Activated B cell treated with CpG ODN at 0.5 μM for 24 hours (primary cell): Measurements from ENCODE around the gene SLC30A1. TPM values are rescaled to one million over a fixed set of nuclear protein-coding genes. Genes with fewer than 3 reads are reported as not detected.
A peak's percentile ranks its signal among the peaks of the same experiment; 100 is the strongest.
"Not testable (repeated sequence)": the region's sequence is repeated elsewhere in the genome, so short reads cannot be mapped to it uniquely, and the experiment has no call there.

Source experiments
- ATAC-seq: fragments of 200-7000 bp; cut with Tn5 transposase; one replicate; pipeline ENCODE4 v1.10.0; 2021; ENCODE audit warnings: low read depth, mild to moderate bottlenecking, moderate library complexity
- CTCF ChIA-PET: fragments of 350-600 bp; sonication (Branson Sonifier 250); formaldehyde crosslinking; loops from one replicate; lab custom pipeline; 2021; ENCODE audit warnings: antibody characterized with exemption; lab: Charles Lee
- POLR2A ChIA-PET: fragments of 350-600 bp; sonication (Branson Sonifier 250); formaldehyde crosslinking; loops from one replicate; lab custom pipeline; 2021; ENCODE audit warnings: antibody characterized with exemption; lab: Charles Lee
- DNase-seq: peaks from one replicate; pipeline ENCODE4 v3.0.0; 2022
- H3K27ac Mint-ChIP-seq: one replicate; pipeline ENCODE4 v1.8.0; 2020; ENCODE audit warnings: mixed read lengths
- H3K27me3 Mint-ChIP-seq: one replicate; pipeline ENCODE4 v1.8.0; 2021; ENCODE audit warnings: mixed read lengths
- H3K36me3 Mint-ChIP-seq: one replicate; pipeline ENCODE4 v1.8.0; 2021; ENCODE audit warnings: low read depth, mixed read lengths
- H3K4me1 Mint-ChIP-seq: one replicate; pipeline ENCODE4 v1.8.0; 2021; ENCODE audit warnings: mixed read lengths
- H3K4me3 Mint-ChIP-seq: one replicate; pipeline ENCODE4 v1.8.0; 2020; ENCODE audit warnings: mild to moderate bottlenecking, mixed read lengths
- H3K9me3 Mint-ChIP-seq: one replicate; pipeline ENCODE4 v1.8.0; 2020; ENCODE audit warnings: mixed read lengths
- intact Hi-C: fragments of 100-400 bp; cut with micrococcal nuclease; formaldehyde crosslinking; loops from one replicate; pipeline ENCODE4 v1.15.1; 2024
- total RNA-seq: library from RNA; stranded (reverse); gene quantifications from 2 replicates; pipeline ENCODE4 v1.2.3, GENCODE V29; 2022
- TF ChIP-seq, protein P1 (sequence below): fragments of 200-600 bp; IDR thresholded peaks from one replicate; pipeline ENCODE4 v1.8.0; 2022; ENCODE audit warnings: antibody characterized with exemption, mild to moderate bottlenecking

The SLC30A1 gene, protein sequence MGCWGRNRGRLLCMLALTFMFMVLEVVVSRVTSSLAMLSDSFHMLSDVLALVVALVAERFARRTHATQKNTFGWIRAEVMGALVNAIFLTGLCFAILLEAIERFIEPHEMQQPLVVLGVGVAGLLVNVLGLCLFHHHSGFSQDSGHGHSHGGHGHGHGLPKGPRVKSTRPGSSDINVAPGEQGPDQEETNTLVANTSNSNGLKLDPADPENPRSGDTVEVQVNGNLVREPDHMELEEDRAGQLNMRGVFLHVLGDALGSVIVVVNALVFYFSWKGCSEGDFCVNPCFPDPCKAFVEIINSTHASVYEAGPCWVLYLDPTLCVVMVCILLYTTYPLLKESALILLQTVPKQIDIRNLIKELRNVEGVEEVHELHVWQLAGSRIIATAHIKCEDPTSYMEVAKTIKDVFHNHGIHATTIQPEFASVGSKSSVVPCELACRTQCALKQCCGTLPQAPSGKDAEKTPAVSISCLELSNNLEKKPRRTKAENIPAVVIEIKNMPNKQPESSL
- 14.2 and 15.6 TPM in 2 replicates for total RNA-seq

- H3K27ac Mint-ChIP-seq = peak within 1 kb of the TSS; percentile 89
Measured at GRCh38 chr1:211578640-211579439, at the start of gene SLC30A1. SLC30A1 (minus strand) TSS chr1:211579161; CDS start chr1:211578612, 549 bp downstream.

DNA sequence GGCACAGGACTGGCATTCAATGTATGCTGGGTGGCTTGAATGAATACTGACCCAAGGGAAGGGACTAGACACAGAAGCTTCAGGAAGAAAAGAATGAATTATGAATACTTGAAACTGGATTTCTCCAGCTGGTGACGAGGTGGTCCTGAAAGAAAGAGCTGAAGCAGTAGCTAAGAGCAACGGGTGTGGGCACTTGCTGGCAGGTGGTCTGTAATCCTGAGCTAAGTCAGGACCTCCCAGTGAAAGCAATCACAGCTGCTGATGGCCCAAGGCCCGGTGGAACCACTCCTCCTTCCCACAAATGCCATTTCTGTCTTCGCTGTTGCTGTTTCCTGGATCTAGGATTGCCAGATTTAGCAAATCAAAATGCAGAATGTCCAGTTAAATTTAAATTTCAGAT is 49.5 kb upstream of the SLC30A1 start:
- ChIA-PET CTCF (interaction anchor here (1.4 kb wide), 1 partner anchor 27 kb away, joined by 4 read pairs; no protein-coding TSS in a partner anchor), POLR2A (no interaction called here)
- intact Hi-C loops = no loop called here
- Mint-ChIP-seq H3K9me3 (no peaks in the 10 kb centered on the region), H3K36me3 (no peaks in the 10 kb centered on the region), H3K27me3 (peaks cover 11% of the 10 kb centered on the region), H3K4me3 (no peak overlapping the region), H3K4me1 (no peaks in the 10 kb centered on the region), H3K27ac (no peak overlapping the region)
- ATAC-seq (no peak), DNase-seq (no peak)
- TF ChIP-seq, protein P1, sequence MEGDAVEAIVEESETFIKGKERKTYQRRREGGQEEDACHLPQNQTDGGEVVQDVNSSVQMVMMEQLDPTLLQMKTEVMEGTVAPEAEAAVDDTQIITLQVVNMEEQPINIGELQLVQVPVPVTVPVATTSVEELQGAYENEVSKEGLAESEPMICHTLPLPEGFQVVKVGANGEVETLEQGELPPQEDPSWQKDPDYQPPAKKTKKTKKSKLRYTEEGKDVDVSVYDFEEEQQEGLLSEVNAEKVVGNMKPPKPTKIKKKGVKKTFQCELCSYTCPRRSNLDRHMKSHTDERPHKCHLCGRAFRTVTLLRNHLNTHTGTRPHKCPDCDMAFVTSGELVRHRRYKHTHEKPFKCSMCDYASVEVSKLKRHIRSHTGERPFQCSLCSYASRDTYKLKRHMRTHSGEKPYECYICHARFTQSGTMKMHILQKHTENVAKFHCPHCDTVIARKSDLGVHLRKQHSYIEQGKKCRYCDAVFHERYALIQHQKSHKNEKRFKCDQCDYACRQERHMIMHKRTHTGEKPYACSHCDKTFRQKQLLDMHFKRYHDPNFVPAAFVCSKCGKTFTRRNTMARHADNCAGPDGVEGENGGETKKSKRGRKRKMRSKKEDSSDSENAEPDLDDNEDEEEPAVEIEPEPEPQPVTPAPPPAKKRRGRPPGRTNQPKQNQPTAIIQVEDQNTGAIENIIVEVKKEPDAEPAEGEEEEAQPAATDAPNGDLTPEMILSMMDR = no peak

More at GRCh38 chr1:211578640-211579439, at the start of gene SLC30A1:
- TF ChIP-seq, protein P1 = no peak
- Mint-ChIP-seq H3K4me3 (peak within 1 kb of the TSS; percentile 94), H3K36me3 (peaks cover 23% of the 10 kb centered on the region), H3K9me3 (no peaks in the 10 kb centered on the region), H3K4me1 (peaks cover 28% of the 10 kb centered on the region), H3K27me3 (no peaks in the 10 kb centered on the region)
- intact Hi-C loops = loop anchor here (1.0 to 5.0 kb wide), 17 partner anchors 28 to 1436 kb away; partner anchors contain the start of genes ANGEL2, DTL, FLVCR1 and INTS7
- ATAC-seq (peak; percentile 90), DNase-seq (peak; percentile 99)
- CTCF ChIA-PET = interaction anchor here (0.7 to 1.9 kb wide), 8 partner anchors 25 to 252 kb away, joined by 3 to 10 read pairs (median 4); no protein-coding TSS in a partner anchor
- POLR2A ChIA-PET = interaction anchor here (0.6 to 3.0 kb wide), 12 partner anchors 8 to 457 kb away, joined by 3 to 35 read pairs (median 5); partner anchors contain the start of genes DTL, INTS7 and TRAF5

DNA sequence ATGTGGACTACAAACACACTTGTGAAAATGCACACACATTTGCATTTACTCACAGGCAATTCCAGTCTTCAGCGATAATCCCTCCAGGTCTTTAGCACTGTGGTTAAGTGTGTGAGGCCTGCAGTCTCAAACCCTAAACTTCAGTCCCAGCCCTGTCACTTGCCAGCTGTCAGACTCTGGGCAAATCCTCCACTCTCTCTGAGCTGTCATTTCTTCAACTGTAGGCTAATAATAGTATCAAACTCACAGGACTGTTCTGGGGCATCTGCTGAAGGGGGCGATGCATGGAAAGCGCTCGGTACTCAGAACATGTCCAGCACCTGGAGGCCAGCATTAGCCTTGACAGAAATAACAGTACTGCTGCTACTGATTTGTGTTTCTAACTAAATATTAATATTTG is 48.3 kb upstream of the SLC30A1 start:
- intact Hi-C loops = no loop called here
- TF ChIP-seq, protein P1 = no peak
- Mint-ChIP-seq H3K4me3 (no peak overlapping the region), H3K27ac (no peak overlapping the region), H3K36me3 (no peaks in the 10 kb centered on the region), H3K27me3 (peaks cover 12% of the 10 kb centered on the region), H3K9me3 (no peaks in the 10 kb centered on the region), H3K4me1 (no peaks in the 10 kb centered on the region)
- ATAC-seq = no peak
- POLR2A ChIA-PET = no interaction called here
- DNase-seq = no peak
- CTCF ChIA-PET = no interaction called here

GRCh38 chr1:211625866-211626265 is 46.9 kb upstream of the SLC30A1 start:
- ATAC-seq, POLR2A ChIA-PET, H3K27me3 Mint-ChIP-seq, DNase-seq, H3K4me3 Mint-ChIP-seq, H3K27ac Mint-ChIP-seq, CTCF ChIA-PET, H3K4me1 Mint-ChIP-seq, H3K9me3 Mint-ChIP-seq, H3K36me3 Mint-ChIP-seq: not testable (repeated sequence)
- intact Hi-C loops = loop anchor here (1.0 kb wide), 1 partner anchor 49 kb away; no protein-coding TSS in a partner anchor

- H3K9me3 Mint-ChIP-seq = no peaks in the 10 kb centered on the region
- DNase-seq (no peak), ATAC-seq (peak; percentile 68)
- no peak overlapping the region for H3K4me3 Mint-ChIP-seq
- no peaks in the 10 kb centered on the region for H3K4me1 Mint-ChIP-seq
- TF ChIP-seq, protein P1 = no peak
- H3K36me3 Mint-ChIP-seq = no peaks in the 10 kb centered on the region
- no peak overlapping the region for H3K27ac Mint-ChIP-seq
- ChIA-PET CTCF (interaction anchor here (0.6 to 1.1 kb wide), 5 partner anchors 18 to 302 kb away, joined by 3 to 5 read pairs (median 4); partner anchors contain the start of gene SLC30A1), POLR2A (interaction anchor here (0.7 to 1.1 kb wide), 3 partner anchors 19 to 306 kb away, joined by 3 to 4 read pairs (median 4); partner anchors contain the start of gene SLC30A1)
- H3K27me3 Mint-ChIP-seq = peaks cover 6% of the 10 kb centered on the region
- intact Hi-C loops = loop anchor here (1.0 kb wide), 1 partner anchor 48 kb away; no protein-coding TSS in a partner anchor
Measured at GRCh38 chr1:211625040-211625439, 46.1 kb upstream of the SLC30A1 start.
